VCaP (cell line): Measurements from ENCODE around the gene SLC26A9.

Experiments used
- H3K27ac ChIP-seq: fragments of 450-650 bp; 2 replicates; pipeline ENCODE4 v1.5.1; 2017
- TF ChIP-seq, protein P1 (sequence below): fragments of 450-650 bp; conservative IDR thresholded peaks from 2 replicates; pipeline ENCODE4 v1.5.1; 2017; ENCODE audit warnings: mild to moderate bottlenecking, moderate library complexity

SLC26A9 gene

DNA sequence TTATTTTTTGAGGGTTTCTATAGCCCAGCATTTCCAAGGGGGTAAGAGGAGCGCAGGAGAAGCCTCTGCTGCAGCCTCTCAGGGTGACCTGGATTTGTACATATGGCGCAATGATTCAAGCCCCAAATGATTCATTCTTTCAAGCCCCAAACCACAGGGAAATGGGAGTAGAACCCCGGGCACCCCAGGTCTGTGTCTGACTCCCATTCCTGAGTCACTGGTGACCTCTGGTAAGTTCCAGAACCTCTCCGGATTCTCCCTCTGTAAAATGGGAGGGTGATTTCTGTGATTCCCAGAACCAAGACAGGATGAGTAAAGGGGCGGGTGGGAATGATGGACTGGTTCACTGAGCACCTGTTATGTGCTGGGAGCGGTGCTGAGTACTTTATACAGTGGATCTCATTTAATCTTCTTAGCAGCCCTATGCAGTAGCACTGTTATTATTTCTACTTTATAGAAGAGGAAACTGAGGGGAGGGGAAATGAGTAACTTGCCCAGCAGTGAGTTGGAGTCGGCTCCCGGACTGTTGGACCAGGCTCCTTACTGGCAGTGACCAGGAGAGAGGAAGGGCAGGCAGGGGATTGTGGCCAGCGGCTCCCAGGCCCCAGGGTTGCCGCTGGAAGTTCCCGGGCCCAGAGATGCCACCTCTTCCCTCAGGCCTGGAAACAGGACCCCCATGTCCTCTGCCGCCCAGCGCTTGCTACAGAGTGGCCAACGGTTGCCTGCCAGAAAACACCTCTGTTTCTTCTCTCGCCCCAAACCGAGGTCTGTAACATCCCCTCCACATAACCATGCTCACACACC, 20.3 kb upstream of the SLC26A9 start:
- no peak overlapping the region for H3K27ac ChIP-seq

DNA sequence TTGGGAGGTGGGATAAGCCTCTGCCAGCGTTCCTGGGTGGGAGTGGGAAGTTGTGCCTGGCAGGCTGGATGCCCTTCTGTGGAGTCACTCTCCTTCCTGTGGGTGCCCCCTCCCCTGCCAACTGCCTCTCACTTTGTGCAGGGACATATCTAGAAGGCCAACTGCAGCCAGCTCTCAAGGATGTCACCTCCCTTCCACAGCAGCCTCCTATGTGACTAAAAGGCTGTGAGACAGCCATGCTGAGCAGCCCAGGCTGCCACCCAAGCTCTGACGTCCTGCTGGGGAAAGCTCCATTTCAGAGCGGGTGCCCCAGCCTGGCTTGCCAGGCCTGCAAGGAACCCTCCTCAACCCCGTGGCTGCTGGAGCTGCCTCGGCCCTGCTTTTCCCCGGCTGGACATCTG, 19.6 kb upstream of the SLC26A9 start:
- no peak overlapping the region for H3K27ac ChIP-seq

More for the DNA sequence above, 20.3 kb upstream of the SLC26A9 start:
- TF ChIP-seq, protein P1, sequence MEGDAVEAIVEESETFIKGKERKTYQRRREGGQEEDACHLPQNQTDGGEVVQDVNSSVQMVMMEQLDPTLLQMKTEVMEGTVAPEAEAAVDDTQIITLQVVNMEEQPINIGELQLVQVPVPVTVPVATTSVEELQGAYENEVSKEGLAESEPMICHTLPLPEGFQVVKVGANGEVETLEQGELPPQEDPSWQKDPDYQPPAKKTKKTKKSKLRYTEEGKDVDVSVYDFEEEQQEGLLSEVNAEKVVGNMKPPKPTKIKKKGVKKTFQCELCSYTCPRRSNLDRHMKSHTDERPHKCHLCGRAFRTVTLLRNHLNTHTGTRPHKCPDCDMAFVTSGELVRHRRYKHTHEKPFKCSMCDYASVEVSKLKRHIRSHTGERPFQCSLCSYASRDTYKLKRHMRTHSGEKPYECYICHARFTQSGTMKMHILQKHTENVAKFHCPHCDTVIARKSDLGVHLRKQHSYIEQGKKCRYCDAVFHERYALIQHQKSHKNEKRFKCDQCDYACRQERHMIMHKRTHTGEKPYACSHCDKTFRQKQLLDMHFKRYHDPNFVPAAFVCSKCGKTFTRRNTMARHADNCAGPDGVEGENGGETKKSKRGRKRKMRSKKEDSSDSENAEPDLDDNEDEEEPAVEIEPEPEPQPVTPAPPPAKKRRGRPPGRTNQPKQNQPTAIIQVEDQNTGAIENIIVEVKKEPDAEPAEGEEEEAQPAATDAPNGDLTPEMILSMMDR, result no peak

DNA sequence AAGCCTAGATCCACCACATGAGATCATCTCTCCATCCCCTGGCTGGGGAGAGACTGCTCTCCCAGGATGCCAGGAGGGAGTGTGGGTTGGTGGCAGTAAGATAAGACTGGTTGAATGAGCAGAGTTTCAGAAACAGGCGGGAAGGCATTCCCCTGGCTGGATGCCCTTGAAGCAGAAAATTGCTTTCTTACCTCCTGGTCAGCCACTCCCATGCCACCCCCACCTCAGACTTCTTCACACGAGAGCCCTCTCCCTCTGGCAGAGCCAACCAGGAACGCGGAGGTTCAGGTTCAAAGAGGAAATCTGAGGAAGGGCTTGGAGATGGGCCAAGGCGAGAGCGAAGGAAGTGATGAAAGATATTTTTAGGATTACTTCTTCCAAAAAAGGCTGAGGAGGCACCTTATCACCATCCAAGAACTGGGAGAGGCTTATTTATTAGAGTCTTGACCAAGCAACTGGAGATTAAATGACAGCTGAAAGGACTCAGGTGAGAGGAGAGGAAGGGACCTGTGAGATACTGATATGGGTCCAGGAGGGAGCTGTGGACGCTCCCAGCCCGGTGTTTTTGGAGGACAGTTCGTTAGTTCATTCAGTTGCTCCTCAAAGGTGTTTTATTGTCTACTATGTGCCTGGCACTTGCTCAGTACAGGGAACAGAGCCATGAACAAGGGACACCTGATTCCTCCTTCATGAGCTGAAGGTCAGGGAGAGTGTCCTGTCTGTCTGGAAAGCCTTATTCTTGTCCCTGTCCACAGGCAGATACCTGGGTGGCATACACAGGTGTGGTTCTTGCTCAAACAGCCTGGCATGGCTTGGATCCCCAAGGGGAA, 18.9 kb upstream of the SLC26A9 start:
- H3K27ac ChIP-seq, result no peak overlapping the region
- TF ChIP-seq, protein P1, result no peak

More for the DNA sequence above, 19.6 kb upstream of the SLC26A9 start:
- TF ChIP-seq, protein P1, result no peak

DNA sequence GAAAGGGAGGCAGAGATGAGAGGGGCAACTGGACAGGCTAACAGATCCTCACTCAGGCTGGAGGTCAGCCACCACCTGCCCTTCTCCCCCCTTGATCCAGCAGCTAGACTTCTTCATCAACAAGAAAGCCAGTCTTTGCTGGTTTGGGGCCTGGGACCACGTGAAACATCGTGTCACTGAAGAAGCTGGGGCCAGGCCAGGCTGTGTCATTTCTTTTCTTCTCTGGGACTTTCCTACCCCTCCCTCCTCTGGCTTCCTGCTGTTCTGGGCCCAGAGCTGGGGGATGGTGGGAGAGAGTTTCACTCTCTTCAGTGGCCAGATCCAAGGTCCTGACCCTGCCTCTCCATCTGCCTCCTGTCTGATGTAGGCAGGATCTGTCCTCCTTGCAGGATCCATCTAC, 18.1 kb upstream of the SLC26A9 start:
- H3K27ac ChIP-seq, result no peak overlapping the region
- TF ChIP-seq, protein P1, result no peak

DNA sequence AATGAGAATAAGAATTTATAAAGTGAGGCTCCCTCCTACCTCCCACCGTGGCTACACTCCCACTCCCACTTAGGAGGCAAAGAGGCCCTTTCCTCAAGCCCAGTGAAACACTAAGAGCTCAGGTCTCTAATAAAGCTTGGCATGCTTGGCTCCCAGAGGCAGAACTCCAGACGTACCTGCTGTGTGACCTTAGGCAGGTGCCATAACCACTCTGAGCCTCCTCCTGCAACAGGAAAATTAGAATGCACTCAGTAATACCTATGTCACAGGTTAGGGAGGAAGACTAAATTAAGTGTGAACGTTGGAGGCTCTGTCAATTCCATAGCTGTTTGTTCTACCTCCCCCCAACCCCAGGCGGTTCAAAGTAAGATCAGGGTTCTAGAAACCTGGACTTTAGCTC, 16.5 kb upstream of the SLC26A9 start:
- H3K27ac ChIP-seq, result no peak overlapping the region
- TF ChIP-seq, protein P1, result no peak

DNA sequence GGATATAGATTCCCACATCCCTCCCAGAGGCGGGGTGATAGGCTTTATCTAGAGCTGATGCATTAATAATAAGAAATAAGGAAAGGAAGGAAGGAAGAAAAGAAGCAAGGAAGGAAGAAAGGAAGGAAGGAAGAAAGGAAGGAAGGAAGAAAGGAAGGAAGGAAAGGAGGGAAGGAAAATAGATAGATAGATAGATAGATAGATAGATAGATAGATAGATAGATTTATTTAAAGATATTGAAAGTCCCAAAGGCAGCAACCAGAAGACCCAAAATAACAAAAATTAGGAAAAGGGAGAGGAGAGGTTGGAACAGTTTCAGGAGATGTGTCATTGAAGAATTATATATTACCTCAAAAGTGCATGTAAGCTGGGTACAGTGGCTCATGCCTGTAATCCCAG, 12.2 kb upstream of the SLC26A9 start:
- TF ChIP-seq, protein P1, result no peak
- H3K27ac ChIP-seq, result no peak overlapping the region

DNA sequence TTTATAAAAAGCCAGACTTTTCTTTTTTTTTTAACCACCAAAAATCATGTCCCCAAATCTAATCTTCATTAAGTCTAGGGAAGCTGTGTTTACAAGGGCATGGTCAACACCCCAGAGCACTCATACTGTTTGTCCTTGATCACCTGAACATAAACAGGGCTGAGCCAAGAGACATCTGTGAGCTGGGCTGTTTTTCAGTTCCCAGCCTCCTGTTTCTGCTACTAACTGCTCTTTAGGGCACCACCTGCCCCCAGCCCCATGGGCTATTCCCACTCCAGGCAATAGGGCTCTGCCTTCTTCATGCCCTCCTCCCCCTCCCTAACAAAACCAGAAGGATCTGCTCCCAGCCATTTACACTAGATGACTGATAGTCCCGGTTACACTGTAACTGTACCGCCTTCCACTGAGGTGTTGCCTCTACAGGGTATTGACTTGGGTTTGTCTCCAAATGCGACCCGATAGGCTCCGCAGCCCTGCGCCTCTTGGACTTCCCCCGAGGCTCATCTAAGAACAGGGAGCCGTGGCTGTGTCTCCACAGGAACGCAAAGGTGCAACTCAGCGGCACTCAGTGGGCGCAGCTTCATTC, 11.7 kb upstream of the SLC26A9 start:
- H3K27ac ChIP-seq, result no peak overlapping the region
- TF ChIP-seq, protein P1, result no peak
